ENCODE data around the gene TMEM175. TPM values are rescaled to one million over a fixed set of nuclear protein-coding genes. Genes with fewer than 3 reads are reported as not detected.

Gene TMEM175
- total RNA-seq, 2 experiments from 2014 or later: 51.3 to 57.7 TPM

DNA sequence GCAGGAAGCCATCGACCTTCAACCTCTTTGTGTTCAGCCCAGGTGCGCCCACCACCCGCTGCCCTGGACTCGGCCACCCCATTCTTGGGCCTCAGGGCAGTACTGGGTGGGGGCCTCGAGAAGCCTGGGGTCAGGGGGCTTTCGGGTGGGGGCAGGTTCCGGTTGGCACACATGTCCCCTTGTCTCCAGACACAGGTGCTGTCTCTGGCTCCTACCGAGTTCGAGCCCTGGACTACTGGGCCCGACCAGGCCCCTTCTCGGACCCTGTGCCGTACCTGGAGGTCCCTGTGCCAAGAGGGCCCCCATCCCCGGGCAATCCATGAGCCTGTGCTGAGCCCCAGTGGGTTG is 71.8 kb downstream of the TMEM175 start:
- Histone ChIP-seq H3K4me3 (ENCODE audit: low read length) (no peak overlapping the region), H3K4me1 (ENCODE audit: insufficient read depth, low read length) (peaks cover 26% of the 10 kb centered on the region), H3K9me3 (ENCODE audit: control insufficient read depth in 1 of 2, insufficient read depth in 1 of 2, low read length in 2 of 2) (peaks cover 0 to 19% of the 10 kb centered on the region in 2 experiments), H3K27me3 (ENCODE audit: control insufficient read depth in 1 of 2, insufficient read depth in 2 of 2, low read length in 2 of 2) (peaks cover 57 to 77% of the 10 kb centered on the region in 2 experiments), H3K36me3 (ENCODE audit: insufficient read depth, low read length) (no peaks in the 10 kb centered on the region), H3K27ac (ENCODE audit: low read depth in 1 of 2, low read length in 2 of 2) (no peak overlapping the region)
- Mint-ChIP-seq H3K4me1 (ENCODE audit: low read depth) (peaks cover 9% of the 10 kb centered on the region), H3K36me3 (ENCODE audit: low read depth) (no peaks in the 10 kb centered on the region), H3K9me3 (no peaks in the 10 kb centered on the region), H3K27ac (no peak overlapping the region), H3K4me3 (no peak overlapping the region), H3K27me3 (peaks cover 58% of the 10 kb centered on the region)
- POLR2A ChIA-PET: no interaction called here
- CTCF ChIA-PET: no interaction called here
- DNase-seq (no peak), ATAC-seq (ENCODE audit: poor library complexity) (no peak)
- intact Hi-C loops (cut with DNase I, micrococcal nuclease): no loop called here
- TF ChIP-seq CTCF (IDR thresholded peaks at IDR 0.05): no peak

GRCh38 chr4:1004557-1005485 is 72.6 kb downstream of the TMEM175 start:
- H3K9me3 Mint-ChIP-seq: no peaks in the 10 kb centered on the region
- peaks cover 52 to 73% of the 10 kb centered on the region in 2 experiments for H3K27me3 ChIP-seq (ENCODE audit: control insufficient read depth in 1 of 2, insufficient read depth in 2 of 2, low read length in 2 of 2)
- intact Hi-C loops (cut with DNase I, micrococcal nuclease): no loop called here
- H3K9me3 ChIP-seq (ENCODE audit: control insufficient read depth in 1 of 2, insufficient read depth in 1 of 2, low read length in 2 of 2): peaks cover 0 to 19% of the 10 kb centered on the region in 2 experiments
- H3K36me3 Mint-ChIP-seq (ENCODE audit: low read depth): no peaks in the 10 kb centered on the region
- H3K27ac Mint-ChIP-seq: no peak overlapping the region
- POLR2A ChIA-PET: no interaction called here
- H3K4me3 Mint-ChIP-seq: no peak overlapping the region
- CTCF ChIA-PET: no interaction called here
- H3K4me3 ChIP-seq (ENCODE audit: low read length): no peak overlapping the region
- DNase-seq: no peak
- no peak overlapping the region for H3K27ac ChIP-seq (ENCODE audit: low read depth in 1 of 2, low read length in 2 of 2)
- H3K4me1 Mint-ChIP-seq (ENCODE audit: low read depth): peaks cover 6% of the 10 kb centered on the region
- peaks cover 56% of the 10 kb centered on the region for H3K27me3 Mint-ChIP-seq
- H3K36me3 ChIP-seq (ENCODE audit: insufficient read depth, low read length): no peaks in the 10 kb centered on the region
- TF ChIP-seq CTCF (IDR thresholded peaks at IDR 0.05): no peak
- no peak for ATAC-seq (ENCODE audit: poor library complexity)
- peaks cover 26% of the 10 kb centered on the region for H3K4me1 ChIP-seq (ENCODE audit: insufficient read depth, low read length)

DNA sequence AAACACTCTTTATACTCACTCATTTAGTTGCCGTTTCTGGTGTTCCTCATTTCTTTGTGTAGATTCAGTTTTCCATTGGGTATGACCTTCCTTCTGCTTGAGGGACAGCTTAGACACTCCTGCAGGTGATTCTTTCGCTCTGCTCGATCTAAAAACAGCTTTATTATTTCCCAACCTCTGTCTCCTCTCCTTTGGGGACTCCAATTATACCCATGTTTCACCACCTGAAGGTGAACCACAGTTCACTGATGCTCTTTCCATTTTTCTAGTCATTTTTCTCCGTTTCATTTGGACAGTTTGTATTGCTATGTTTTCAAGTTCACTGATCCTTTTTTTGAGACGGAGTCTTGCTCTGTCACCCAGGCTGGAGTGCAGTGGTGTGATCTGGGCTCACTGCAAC is 74.6 kb downstream of the TMEM175 start:
- Mint-ChIP-seq H3K4me3 (no peak overlapping the region), H3K4me1 (ENCODE audit: low read depth) (peaks cover 14% of the 10 kb centered on the region), H3K27ac (no peak overlapping the region), H3K36me3 (ENCODE audit: low read depth) (peaks cover 5% of the 10 kb centered on the region), H3K27me3 (peaks cover 57% of the 10 kb centered on the region), H3K9me3 (no peaks in the 10 kb centered on the region)
- Histone ChIP-seq H3K4me1 (ENCODE audit: insufficient read depth, low read length) (peaks cover 37% of the 10 kb centered on the region), H3K27ac (ENCODE audit: low read depth in 1 of 2, low read length in 2 of 2) (no peak overlapping the region), H3K27me3 (ENCODE audit: control insufficient read depth in 1 of 2, insufficient read depth in 2 of 2, low read length in 2 of 2) (peaks cover 34 to 54% of the 10 kb centered on the region in 2 experiments), H3K9me3 (ENCODE audit: control insufficient read depth in 1 of 2, insufficient read depth in 1 of 2, low read length in 2 of 2) (peaks cover 0 to 19% of the 10 kb centered on the region in 2 experiments), H3K4me3 (ENCODE audit: low read length) (no peak overlapping the region), H3K36me3 (ENCODE audit: insufficient read depth, low read length) (no peaks in the 10 kb centered on the region)
- no peak for TF ChIP-seq CTCF (IDR thresholded peaks at IDR 0.05)
- DNase-seq: no peak
- CTCF ChIA-PET: interaction anchor here (1.3 kb wide), 1 partner anchor 9 kb away, joined by 3 read pairs; no protein-coding TSS in a partner anchor
- POLR2A ChIA-PET: no interaction called here
- ATAC-seq (ENCODE audit: poor library complexity): no peak
- intact Hi-C loops (cut with DNase I, micrococcal nuclease): loop anchor here in 1 of 2 experiments (1.0 kb wide), 1 partner anchor 37 kb away; no protein-coding TSS in a partner anchor

Other genes with a start within 250 kb of the TMEM175 start
- gene SLC49A3, start 243.3 kb upstream of the TMEM175 start, total RNA-seq: under 1 TPM; 0.22 to 0.91 TPM
- gene PCGF3, start 226.6 kb upstream of the TMEM175 start, total RNA-seq: 10 to 100 TPM; 45.1 to 48.6 TPM
- 1 to 10 TPM; 1.5 TPM for gene CPLX1, start 106.3 kb upstream of the TMEM175 start, total RNA-seq
- gene GAK, start 144 bp upstream of the TMEM175 start, total RNA-seq: 100 to 1,000 TPM; 130 to 131 TPM
- gene DGKQ, start 41.1 kb downstream of the TMEM175 start, total RNA-seq: 10 to 100 TPM; 17.6 to 19.2 TPM
- gene IDUA, start 54.6 kb downstream of the TMEM175 start, total RNA-seq: 10 to 100 TPM; 70.2 to 77.8 TPM
- gene SLC26A1, start 60.9 kb downstream of the TMEM175 start, total RNA-seq: not detected
- 10 to 100 TPM; 21.8 to 25.0 TPM for gene FGFRL1, start 79.2 kb downstream of the TMEM175 start, total RNA-seq
- 1 to 10 TPM; 5.6 to 8.3 TPM for gene RNF212, start 181.1 kb downstream of the TMEM175 start, total RNA-seq
- 10 to 100 TPM; 12.8 to 15.7 TPM for gene SPON2, start 240.1 kb downstream of the TMEM175 start, total RNA-seq

Measured in CD4-positive, alpha-beta T cell (primary cell).